Dermis microvascular lymphatic vessel endothelial cell (primary cell): Measurements from ENCODE around the gene SLC6A12. TPM values are rescaled to one million over a fixed set of nuclear protein-coding genes. Genes with fewer than 3 reads are reported as not detected.

Experiments used
- DNase-seq, 2 donors: peaks; one replicate each; pipeline versions ENCODE4 v3.0.0 to v3.0.0-alpha.2; 2010; ENCODE audit warnings: low read depth in 2 of 2
- total RNA-seq: library from RNA; depleted of rRNA; stranded (reverse); fragments of >200 nt; gene quantifications from 2 replicates; pipeline ENCODE4 v1.2.1, GENCODE V29; 2014

Gene SLC6A12
- total RNA-seq, 1 donor from 2014 or later = 0.13 TPM

DNA sequence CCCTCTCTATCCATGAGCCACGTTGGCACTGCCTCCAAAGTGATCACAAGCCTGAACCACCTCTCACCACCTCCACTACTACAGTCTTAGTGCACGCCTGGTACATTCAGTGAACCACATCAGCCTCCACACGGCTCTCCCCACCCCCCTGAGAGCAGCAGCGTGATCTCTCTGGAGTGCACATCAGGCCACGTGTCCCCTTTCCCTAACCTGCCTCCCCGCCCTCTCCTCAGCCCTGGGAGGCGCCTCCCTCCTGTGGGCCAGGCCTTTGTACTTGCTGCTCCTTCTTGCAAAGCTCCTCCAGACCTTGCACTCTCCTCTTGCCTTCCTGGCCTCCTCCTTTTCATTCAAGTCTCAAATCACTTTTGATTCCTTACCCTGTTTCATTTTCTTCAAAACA, 49.8 kb downstream of the SLC6A12 start:
- DNase-seq = no peak

DNA sequence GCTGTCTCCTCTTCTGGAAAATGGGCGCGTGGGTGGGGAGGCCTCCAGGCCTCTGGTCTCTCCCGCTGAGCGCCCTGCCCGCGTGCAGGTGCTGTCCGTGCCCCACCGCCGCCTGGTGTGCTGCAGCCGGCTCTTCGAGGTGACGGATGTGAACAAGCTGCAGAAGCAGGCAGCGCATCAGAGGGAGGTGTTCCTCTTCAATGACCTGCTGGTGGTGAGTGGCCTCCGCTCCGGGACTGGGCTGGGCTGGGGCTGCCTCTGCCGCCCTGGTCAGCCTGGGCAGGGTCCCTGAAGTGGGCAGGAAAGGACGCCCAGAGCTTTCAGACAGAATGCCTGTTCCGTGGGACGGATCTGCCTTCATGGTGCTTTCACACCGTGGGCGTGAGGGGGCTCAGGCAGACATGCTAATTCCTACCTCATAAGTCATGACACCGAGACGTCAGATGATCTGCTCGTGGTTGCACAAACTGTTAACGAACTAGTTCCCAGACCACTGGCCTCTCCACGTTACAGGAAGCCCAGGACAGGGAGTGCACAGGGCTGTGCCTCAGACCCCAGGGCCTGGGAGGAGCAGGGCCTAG, 50.5 kb downstream of the SLC6A12 start:
- no peak for DNase-seq

DNA sequence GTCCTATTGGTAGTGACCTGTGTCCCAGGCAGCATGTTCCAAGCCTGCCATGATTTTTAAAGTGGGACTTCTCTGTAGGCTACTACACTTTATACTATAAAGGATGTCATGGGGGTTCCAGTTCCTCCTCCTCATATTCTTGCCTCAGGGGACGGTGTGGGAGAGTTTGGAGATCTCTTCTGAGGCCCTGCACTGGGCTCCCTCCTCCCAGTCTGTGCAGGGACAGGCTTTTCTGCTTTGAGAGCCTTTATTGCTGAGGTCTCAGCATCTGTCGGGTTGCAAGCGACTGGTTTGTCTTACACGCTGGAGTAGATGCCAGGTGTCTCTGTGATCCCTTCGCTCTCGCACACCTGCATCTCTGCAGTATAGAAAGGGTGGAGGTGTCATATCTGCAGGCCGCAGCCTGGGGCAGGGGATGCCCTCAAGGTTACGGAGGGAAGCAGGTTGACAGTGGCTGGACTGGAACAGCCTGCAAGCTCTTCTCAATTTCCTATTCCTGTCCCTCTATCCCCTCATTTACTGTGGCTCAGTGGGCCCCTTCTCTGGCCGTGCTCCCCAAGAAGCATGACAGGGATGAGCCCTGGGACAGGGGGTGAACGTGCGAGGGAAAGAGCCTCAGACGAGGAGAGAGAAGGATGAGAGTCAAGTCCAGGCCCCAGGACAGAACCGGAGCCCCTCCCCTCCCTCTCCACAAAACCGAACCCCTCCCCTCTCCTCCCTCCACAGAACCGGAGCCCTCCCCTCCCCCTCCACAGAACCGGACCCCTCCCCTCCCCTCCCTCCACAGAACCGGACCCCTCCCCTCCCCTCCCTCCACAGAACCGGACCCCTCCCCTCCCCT, 51.3 kb downstream of the SLC6A12 start:
- DNase-seq = peak in 1 of 2 donors; percentile 14

DNA sequence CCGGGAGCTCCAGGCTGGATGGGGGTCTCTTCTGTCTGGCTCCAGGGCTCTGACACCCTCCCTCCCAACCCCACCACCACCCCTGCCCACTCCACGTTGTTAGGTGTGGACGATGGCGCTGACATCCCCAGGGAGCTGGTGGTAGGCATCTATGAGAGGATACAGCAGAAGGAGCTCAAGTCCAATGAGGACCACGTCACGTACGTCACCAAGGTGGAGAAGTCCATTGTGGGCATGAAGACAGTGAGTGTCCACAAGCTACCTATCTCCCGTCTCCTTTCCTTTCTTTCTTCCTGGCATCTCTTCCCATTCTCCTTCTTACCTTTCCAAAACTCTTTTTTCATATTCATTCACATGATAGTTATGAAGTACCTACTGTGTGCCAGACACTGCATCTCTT, 52.1 kb downstream of the SLC6A12 start:
- no peak for DNase-seq

DNA sequence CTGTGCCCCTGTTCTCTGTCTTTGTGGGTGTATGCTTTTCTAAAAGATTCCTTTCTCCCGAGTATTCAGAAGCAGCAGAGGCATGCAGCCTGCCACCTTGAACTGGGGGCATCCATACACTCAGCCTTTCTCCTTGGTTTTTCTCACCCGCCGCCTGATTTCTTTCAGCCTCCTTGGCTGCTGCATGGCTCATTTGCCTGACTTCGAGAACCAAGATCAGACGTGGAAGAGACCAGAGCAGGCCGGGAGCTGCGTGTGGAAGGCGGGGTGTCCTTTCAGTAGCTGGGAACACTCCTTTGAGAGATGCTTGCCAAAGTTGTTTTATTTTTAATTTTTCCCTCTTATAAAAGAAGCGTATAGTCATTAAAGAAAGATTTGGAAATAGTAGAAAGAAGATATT, 53.1 kb downstream of the SLC6A12 start:
- DNase-seq = no peak

DNA sequence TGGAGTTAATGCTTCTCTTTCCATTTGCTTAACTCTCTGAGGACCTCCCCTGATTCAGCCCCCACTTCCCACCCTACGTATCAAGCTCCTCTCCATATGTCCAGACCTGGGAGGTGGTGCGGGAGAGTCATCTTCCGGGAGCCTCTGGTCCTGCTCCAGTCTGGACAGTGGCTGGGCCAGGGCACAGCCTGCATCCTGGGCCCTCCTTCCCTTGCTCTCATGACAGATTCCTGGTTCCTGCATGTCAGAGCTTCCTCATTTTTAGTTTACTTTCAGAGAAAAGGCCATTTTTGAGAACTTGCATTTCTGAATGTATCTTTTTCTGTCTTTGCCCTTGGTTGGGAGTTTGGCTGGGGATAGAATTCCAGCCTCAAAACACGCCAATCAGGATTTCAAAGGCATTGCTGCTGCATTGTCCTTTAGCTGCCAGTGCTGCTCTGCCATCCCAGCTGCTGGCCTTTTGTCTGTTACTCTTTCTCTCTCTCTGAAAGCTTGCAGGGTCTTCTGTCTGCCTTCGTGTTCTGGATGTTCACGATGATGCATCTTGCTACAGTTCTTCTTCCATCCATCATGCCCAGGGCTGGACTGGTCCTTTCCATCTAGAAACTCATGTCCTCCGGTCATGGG, 54.7 kb downstream of the SLC6A12 start:
- no peak for DNase-seq

DNA sequence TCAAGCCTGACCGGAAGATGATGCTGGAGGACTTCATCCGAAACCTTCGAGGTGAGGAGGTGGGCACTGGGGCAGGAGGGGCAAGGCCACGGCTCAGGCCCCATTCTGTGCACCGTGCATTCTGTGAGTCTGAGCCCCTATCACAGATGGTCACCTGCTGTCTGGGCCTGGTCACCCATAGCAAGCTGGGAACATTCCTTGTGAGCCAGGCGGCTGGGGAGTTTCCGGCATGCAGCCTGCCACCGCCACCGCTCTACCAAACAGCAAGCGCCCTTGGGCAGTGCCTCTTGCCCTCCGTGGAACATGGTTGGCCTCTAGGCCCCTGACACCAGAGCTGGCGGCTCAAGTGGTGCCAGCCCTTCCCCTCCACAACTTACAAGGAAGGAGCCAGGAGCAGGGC, 56.3 kb downstream of the SLC6A12 start:
- DNase-seq = no peak

DNA sequence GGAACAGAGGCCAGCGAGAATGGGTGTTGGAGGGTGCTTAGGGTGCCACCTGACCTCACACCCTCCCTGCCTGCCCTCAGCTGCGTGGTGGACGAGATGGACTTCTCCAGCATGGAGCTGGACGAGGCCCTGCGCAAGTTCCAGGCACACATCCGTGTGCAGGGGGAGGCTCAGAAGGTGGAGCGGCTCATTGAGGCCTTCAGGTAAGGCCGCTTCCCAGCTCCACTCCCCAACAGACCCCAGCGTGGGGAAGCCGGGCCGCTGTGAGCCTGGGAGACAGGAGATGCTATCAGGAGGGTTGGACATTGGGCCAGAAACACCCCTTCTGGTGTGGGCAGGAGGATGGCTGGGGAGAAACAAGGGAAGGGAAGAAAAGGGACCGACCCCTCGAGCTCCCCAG, 57.0 kb downstream of the SLC6A12 start:
- no peak for DNase-seq

DNA sequence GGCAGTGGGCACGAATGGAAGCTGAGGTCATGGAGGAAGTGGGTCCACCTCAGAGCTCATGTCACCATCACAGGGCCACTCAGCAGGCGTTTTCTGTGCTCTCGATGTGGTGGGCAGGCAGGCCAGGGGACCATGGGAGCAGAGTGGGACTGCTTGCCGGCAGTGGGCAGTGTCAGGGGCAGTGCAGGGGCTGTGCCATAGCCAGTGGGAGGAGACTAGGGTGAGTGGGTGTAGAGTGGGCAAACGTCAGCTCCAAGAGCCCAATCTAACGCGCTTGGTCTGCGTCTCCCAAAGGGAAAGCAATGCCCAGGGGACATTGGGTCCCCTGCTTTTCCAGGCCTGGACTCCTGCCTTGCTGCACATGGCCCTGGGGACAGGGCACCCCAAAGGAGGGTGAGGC, 58.3 kb downstream of the SLC6A12 start:
- DNase-seq = no peak

DNA sequence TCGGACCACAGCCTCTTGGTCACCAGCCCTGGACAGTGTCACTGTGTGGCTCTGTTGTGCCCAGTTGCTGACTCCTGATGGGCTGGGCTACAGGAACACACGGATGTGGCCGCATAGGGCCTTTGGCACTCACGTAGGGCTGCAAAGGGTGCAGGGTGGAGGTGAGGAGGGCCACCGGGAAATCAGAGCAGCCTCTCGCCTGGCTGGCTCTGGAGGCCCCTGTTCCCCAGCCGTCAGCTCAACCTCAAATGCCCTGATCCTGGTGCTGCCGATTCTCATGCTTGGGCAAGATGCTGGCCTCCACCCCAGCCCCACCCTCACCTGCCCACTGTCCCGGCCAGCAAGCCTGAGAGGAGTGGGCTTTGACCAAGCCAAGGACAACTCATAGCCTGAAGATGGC, 59.0 kb downstream of the SLC6A12 start:
- no peak for DNase-seq

DNA sequence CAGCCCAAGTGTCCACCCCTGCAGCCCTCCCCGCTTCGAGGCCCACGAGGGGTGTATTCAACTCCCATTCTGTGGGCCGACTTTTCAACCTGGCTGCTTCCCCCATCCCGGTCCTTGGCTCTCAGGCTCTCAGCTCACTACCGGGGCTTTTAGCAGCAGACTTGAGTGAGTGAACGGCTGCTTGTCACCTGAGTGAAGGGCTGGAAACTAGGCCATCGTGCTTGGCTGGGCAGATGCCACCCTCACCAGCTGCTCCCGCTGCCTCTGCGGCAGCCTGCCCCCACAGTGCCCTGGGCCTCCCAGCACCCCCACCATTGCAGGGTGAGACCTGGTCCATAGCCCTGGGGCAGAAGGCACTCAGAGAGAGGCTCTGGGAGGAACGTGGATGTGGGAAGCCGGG, 59.9 kb downstream of the SLC6A12 start:
- no peak for DNase-seq

DNA sequence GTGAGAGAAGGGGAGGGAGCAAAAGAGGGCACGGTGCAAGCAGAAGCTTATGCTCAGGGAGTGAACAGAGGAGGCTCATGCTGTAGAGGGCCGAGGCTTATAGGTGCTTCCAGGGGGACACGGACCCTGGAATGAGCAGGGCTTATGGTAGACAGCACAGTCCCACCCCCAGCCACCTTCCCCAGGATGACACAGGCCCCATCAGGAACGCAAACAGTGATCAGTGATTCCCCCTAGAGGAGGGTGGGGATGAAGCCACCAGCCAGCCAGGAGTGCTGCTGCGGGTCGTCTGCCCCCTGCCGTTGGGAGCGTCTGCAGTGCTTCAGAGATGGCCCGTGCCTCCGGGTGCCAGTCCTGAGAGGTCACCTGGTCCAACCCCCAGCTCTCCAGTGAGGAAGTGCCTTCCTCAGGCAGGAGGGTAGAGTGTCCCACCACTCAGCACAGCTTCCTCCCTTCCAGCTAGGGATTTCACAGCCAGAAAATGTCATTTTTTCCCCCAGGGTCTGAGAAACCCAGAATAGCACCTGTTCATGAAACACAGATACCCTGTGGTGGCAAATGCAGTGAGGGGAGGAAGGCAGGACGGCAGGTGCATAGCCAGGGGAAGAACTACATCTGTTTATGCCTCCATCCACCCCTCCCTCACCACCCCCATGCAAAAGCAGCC, 60.7 kb downstream of the SLC6A12 start:
- peak; percentile 28 to 63 for DNase-seq

DNA sequence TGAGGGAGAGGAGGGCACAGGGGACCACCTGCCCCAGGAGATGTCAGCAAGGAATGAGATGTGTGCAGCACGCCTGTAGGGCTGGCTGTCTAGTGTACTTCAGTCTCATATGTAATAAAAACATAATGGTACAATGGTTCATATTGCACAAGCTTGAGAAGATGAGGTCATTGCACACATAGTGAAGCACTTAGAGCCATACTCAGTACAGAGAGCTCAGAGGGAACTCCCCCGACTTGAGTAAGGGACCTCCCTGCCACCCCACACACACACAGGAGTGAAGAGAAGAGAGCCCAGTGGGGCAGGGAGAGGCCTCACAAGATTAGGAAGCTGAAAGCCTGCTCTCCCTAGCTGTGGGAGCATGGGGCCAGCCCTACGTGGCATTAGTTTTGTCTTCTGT, 61.5 kb downstream of the SLC6A12 start:
- DNase-seq = no peak

DNA sequence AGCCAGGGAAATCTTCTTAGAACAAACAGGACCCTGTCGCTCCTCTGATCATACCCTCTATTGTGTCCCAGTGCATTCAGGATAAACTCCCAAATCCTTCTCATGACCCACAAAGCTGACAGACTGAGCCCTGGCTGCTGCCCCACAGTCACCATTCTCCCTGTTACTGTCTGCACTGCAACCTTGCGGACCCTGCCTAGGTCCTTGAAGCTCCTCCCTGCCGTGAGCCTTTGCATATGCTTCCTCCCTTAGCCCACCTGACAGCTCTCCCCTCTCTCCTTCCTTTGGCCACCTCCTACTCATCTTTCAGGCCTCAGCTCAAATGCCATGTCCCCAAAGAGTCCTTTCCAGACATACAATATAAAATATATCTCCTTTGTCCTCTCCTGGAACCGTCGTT, 62.4 kb downstream of the SLC6A12 start:
- no peak for DNase-seq

DNA sequence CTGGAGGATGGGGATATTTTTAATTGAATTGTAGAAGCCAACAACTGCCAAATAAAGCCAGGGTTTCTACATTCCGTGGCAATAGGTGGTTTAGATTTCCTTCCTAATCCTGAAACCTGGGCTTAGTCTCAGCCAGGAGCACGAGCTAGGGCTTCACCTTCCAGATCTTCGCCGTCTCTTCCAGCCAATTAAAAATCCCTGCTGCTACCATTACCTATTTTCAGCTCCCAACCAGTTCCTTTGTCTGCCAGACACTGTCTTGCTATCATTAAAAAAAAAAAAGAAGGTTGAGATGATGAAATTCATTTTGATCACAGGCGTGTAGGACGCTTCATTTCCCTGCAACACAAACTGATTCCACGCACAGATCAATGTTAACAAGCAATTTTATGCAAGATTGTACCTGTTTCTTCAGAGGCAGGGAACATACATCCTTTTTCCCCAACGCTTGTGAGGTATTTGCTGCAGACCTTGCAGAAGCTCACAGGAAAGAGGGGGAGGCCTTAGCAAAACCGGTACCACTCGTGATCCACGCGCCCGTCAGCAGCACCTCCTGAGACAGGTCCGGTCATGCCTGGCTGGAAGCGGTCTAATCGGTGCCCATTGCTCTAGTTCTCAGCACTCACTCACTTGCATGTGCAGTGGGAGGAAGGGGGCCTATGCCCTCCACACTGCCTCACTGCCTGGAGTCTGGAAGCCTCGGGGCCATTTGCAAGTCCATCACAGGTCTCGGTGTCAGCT, 65.1 kb downstream of the SLC6A12 start:
- no peak for DNase-seq

DNA sequence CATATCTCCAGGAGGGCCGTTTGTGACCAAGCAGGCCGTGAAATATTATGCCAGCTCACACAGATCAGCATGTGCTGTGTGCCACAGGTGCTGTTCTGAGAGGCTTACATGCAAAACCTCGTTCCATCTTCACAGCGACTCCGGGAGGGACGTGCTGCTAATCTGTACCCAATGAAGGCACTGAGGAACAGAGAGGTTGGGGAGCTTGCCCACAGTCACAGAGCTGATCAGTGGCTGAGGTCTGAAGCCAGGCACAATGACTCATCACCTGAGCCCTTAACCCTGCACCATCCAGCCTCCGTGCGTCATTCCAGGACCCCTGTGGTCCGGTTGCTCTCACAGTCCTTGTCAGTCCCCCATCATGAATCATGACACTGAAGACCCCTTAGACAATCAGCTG, 66.7 kb downstream of the SLC6A12 start:
- no peak for DNase-seq

DNA sequence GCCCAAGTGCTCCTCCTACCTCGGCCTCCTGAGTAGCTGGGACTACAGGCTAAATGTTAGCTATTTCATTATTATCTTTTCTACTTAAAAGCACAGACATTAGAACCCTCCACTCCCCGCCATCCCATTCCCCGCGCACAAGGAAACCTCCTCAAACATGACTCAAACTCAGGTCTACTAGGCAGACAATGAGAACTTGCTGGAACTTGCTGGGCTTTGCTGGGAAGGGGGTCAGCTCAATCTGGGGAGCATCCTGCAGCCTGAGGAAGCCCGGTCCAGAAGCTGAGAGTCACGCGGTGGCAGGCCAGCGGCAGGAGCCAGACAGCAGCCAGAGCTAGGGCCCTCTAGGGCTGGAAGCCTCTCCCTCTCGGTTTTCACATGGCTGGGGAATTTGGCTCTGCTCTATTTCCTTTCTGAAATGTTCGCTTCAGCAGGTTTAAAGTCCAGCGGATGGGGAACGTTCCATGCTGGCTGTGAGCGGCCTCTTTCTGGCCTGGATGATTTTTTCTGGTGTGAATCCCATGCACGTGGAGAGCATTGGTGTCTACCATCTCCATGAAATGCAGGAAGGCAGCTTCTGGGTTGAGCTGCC, 68.5 kb downstream of the SLC6A12 start:
- peak in 1 of 2 donors; percentile 11 for DNase-seq

DNA sequence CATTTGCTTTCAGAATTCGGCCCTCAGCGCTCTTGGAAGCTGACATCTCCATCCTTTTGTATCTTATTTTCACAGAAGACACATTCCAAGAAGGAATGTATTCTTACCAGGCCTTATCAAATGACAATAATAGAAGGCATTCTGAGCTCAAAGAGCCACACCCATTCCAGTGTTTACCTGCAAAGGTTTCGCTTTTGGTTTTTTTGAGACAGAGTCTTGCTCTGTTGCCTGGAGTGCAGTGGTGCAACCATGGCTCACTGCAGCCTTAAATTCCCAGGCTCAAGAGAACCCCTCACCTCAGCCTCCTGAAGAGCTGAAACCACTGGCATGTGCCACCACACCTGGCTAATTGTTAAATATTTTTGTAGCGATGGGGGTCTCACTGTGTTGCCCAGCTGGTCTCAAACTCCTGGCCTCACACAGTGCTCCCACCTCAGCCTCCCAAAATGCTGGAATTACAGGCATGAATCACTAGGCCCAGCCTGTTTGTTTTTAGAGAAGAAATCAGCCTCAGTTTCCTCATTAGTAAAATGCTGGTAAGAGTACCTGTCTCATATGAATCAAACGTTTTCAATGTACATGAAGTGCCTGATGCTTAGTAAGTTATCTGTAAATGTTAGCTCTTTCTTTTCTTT, 69.2 kb downstream of the SLC6A12 start:
- no peak for DNase-seq

DNA sequence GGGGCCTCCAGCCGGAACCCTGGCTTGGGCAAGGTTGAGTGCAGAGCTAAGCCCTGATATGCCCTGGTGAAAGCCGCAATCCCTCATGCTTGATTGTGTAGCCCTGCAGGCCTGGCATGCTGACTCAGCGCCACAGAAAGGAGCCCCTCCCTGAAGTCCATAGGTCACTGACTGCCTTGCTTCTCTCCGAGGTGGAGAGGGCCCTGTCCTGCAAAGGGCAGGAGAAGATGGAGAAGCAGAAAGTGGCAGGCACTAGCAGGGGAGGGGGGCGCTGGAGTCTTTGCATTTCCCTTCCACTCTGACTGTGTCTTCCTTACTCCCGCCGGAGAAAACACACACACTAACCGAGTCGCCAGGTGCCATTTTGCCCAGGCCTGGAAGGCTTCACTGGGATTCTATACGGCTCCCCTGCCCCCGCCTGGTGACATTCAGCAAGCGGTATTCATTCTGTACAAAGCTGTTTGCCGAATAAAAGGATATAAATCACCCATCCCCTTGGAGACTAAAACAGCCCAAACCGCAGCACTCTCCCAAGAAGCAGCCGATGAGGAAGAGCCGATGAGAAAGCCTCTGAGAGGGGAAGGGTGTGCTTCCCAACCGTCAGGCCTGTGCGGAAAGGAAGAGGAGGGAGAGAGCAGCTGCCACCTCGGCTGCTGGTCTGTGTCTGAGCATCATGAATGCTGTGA, 69.8 kb downstream of the SLC6A12 start:
- DNase-seq = no peak

DNA sequence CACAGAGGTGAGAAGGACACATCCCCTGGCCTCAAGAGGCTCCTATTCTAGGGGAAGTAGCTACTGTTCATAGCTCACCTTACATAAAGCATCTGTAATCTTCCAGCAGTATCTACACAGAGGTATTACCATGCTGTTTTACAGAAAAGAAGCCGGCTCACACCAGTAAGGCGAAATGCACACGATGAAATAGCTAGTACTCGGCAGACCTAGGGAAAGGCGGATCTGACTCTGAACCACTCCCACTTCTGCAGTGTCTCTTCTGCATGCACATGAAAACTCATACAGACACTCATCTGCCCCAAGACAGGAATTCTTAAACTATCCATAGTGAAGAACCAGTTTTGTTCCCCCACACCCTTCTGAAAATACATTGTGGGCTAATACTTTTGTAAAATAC, 73.8 kb downstream of the SLC6A12 start:
- no peak for DNase-seq
